HL-60 (cell line): ENCODE results near the gene FGF14.

Experiments
- DNase-seq, 2 experiments: peaks; one replicate each; pipeline ENCODE4 v3.0.0-alpha.2; 2010 to 2020; ENCODE audit warnings: low read depth in 1 of 2, low spot score in 1 of 2
- H3K27ac ChIP-seq: fragments of 250-450 bp; sonication (Bioruptor Pico); replicated peaks from 2 replicates; pipeline ENCODE4 v1.5.1; 2020; ENCODE audit warnings: mild to moderate bottlenecking, moderate library complexity
- H3K27me3 ChIP-seq: fragments of 250-450 bp; sonication (Bioruptor Pico); 2 replicates; pipeline ENCODE4 v1.5.1; 2021; ENCODE audit warnings: mild to moderate bottlenecking, moderate library complexity; ENCODE audit not compliant: insufficient read depth, poor library complexity, severe bottlenecking
- H3K4me3 ChIP-seq: replicated peaks from 2 replicates; pipeline ENCODE4 v1.5.1; 2011; ENCODE audit warnings: mild to moderate bottlenecking, control low read depth, low read length; ENCODE audit not compliant: insufficient read depth
- GABPA ChIP-seq: IDR thresholded peaks from 2 replicates; pipeline ENCODE4 v1.6.1; 2012; ENCODE audit warnings: low read depth
- POLR2AphosphoS5 ChIP-seq: IDR thresholded peaks from 2 replicates; pipeline ENCODE4 v1.6.1; 2012; ENCODE audit warnings: low read depth
- SPI1 ChIP-seq: IDR thresholded peaks from 2 replicates; pipeline ENCODE4 v1.6.1; 2012; ENCODE audit warnings: low read depth, mild to moderate bottlenecking, borderline replicate concordance
- TF ChIP-seq, protein P1 (sequence below): IDR thresholded peaks from 2 replicates; pipeline ENCODE4 v1.6.1; 2012; ENCODE audit warnings: low read depth; ENCODE audit not compliant: insufficient replicate concordance
- TF ChIP-seq, protein P2 (sequence below): IDR thresholded peaks from one replicate; pipeline ENCODE4 v1.5.1; 2011; ENCODE audit warnings: low read length, control low read depth, inconsistent platforms; ENCODE audit not compliant: insufficient read depth

Gene FGF14

DNA sequence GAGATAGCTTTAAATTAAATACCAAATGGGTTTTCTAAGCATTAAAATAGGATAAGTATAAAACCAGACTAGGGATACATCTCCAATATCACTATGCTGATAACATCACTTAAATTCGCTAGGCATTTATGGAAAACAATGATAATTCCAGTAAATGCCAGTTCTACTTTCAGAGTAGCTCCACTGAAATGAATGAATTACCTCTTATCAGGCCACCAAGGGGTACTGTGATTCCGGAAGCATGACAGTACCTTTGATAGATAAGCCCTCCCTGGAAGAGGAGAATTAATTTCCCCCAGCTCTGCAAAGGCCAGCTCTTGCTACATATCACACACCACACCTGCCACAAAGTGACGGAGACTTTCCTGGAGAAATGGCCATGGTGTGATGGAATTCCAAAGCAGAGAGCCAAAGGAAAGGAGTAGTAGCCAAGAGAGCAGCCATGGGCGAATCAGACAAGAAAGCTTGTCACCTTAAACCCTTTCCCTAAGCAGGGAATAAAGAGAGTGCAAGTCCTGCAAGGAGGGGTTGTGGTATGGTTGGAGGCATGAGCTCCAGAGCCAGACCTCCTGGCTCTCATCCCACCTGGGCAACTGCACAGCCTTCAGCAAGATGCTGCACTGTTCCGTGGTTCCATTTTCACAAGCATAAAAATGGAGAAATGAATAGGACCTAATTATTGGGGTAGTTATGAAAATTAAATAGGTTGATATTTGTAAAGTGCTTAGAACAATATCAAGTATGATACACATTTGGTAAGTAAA is 423.1 kb downstream of the FGF14 start:
- no peak for DNase-seq
- H3K27me3 ChIP-seq: no peaks in the 10 kb centered on the region
- no peak overlapping the region for H3K27ac ChIP-seq
- H3K4me3 ChIP-seq: no peak overlapping the region
- TF ChIP-seq GABPA (no peak), SPI1 (no peak), POLR2AphosphoS5 (no peak)
- TF ChIP-seq, protein P1, sequence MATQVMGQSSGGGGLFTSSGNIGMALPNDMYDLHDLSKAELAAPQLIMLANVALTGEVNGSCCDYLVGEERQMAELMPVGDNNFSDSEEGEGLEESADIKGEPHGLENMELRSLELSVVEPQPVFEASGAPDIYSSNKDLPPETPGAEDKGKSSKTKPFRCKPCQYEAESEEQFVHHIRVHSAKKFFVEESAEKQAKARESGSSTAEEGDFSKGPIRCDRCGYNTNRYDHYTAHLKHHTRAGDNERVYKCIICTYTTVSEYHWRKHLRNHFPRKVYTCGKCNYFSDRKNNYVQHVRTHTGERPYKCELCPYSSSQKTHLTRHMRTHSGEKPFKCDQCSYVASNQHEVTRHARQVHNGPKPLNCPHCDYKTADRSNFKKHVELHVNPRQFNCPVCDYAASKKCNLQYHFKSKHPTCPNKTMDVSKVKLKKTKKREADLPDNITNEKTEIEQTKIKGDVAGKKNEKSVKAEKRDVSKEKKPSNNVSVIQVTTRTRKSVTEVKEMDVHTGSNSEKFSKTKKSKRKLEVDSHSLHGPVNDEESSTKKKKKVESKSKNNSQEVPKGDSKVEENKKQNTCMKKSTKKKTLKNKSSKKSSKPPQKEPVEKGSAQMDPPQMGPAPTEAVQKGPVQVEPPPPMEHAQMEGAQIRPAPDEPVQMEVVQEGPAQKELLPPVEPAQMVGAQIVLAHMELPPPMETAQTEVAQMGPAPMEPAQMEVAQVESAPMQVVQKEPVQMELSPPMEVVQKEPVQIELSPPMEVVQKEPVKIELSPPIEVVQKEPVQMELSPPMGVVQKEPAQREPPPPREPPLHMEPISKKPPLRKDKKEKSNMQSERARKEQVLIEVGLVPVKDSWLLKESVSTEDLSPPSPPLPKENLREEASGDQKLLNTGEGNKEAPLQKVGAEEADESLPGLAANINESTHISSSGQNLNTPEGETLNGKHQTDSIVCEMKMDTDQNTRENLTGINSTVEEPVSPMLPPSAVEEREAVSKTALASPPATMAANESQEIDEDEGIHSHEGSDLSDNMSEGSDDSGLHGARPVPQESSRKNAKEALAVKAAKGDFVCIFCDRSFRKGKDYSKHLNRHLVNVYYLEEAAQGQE: no peak
- TF ChIP-seq, protein P2, sequence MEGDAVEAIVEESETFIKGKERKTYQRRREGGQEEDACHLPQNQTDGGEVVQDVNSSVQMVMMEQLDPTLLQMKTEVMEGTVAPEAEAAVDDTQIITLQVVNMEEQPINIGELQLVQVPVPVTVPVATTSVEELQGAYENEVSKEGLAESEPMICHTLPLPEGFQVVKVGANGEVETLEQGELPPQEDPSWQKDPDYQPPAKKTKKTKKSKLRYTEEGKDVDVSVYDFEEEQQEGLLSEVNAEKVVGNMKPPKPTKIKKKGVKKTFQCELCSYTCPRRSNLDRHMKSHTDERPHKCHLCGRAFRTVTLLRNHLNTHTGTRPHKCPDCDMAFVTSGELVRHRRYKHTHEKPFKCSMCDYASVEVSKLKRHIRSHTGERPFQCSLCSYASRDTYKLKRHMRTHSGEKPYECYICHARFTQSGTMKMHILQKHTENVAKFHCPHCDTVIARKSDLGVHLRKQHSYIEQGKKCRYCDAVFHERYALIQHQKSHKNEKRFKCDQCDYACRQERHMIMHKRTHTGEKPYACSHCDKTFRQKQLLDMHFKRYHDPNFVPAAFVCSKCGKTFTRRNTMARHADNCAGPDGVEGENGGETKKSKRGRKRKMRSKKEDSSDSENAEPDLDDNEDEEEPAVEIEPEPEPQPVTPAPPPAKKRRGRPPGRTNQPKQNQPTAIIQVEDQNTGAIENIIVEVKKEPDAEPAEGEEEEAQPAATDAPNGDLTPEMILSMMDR: no peak

DNA sequence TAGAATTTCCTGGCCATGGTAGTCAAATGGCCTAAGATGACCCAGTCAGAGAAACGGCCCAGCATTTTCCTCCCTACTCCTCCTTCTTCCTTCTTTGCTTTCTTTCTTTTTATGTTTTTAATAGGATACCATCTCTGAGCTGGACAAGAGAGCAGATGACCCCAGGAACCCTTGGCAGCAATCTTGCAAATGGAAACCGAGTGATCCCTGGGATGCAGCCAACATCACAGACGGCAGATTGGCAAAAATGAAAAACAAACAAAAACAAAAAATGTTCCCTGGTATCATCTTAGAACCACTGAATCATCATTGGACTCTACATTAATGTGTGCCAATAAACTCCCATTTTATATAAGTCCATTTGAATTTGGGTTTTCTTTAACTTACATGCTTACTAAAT is 424.4 kb downstream of the FGF14 start:
- Histone ChIP-seq H3K4me3 (no peak overlapping the region), H3K27ac (no peak overlapping the region), H3K27me3 (no peaks in the 10 kb centered on the region)
- TF ChIP-seq, protein P1: no peak
- no peak for TF ChIP-seq GABPA
- TF ChIP-seq SPI1: no peak
- TF ChIP-seq POLR2AphosphoS5: no peak
- TF ChIP-seq, protein P2: no peak
- no peak for DNase-seq

DNA sequence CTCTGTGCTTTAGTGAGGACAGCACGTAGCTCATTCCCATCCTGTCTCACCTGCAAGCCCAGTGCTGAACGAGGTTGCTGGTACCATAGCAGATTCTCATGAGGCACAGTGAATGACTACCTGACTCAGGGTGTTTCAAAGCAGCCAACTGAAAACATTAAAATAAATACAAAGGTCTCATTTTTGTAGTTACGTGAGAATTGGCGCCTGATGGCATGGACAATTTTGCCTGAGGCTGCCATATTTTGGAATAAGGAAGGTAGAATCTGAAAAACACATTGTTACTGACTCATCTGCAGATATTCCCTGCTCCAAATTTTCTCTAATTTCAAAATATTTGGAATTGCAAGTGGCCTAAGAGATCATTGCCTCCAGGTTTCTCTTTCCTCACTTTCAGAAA is 429.7 kb downstream of the FGF14 start:
- DNase-seq: no peak
- Histone ChIP-seq H3K27me3 (no peaks in the 10 kb centered on the region), H3K27ac (no peak overlapping the region), H3K4me3 (no peak overlapping the region)
- TF ChIP-seq SPI1 (no peak), GABPA (no peak), POLR2AphosphoS5 (no peak)
- TF ChIP-seq, protein P1: no peak
- TF ChIP-seq, protein P2: no peak
